A673 (cell line): ENCODE measurements around the gene SPG11. TPM values are rescaled to one million over a fixed set of nuclear protein-coding genes. Genes with fewer than 3 reads are reported as not detected.
"Not testable (repeated sequence)": the region's sequence is repeated elsewhere in the genome, so short reads cannot be mapped to it uniquely, and the experiment has no call there.

Source experiments
- BruUV-seq: library from RNA; stranded (reverse); fragments of 400-500 nt; replicated peaks from 2 replicates; lab custom pipeline; 2021; lab: Mats Ljungman, UMichigan
- CTCF ChIA-PET: fragments of 300-600 bp; sonication (Branson Sonifier 250); formaldehyde crosslinking; loops from one replicate; lab custom pipeline; 2022; ENCODE audit warnings: antibody characterized with exemption; lab: Charles Lee
- POLR2A ChIA-PET: fragments of 300-600 bp; sonication (Branson Sonifier 250); formaldehyde crosslinking; loops from one replicate; lab custom pipeline; 2022; ENCODE audit warnings: antibody characterized with exemption; ENCODE audit not compliant: low non-redundant PET; lab: Charles Lee
- DNase-seq: peaks from one replicate; pipeline ENCODE4 v3.0.0-alpha.2; 2015; ENCODE audit warnings: low spot score
- H3K27ac ChIP-seq: fragments of 200-600 bp; sonication (generic); 2 replicates; pipeline ENCODE4 v1.5.1; 2016; ENCODE audit warnings: mixed run types, low read depth, mild to moderate bottlenecking, mixed read lengths, antibody characterized with exemption, low read length; ENCODE audit not compliant: poor library complexity, severe bottlenecking
- H3K27me3 ChIP-seq: fragments of 200-600 bp; sonication (generic); replicated peaks from 2 replicates; pipeline ENCODE4 v1.6.1; 2017; ENCODE audit warnings: mixed run types, low read depth, mild to moderate bottlenecking, mixed read lengths, antibody characterized with exemption, low read length; ENCODE audit not compliant: insufficient read depth, poor library complexity
- H3K36me3 ChIP-seq: fragments of 200-600 bp; sonication (generic); 2 replicates; pipeline ENCODE4 v1.6.1; 2016; ENCODE audit warnings: mixed run types, mild to moderate bottlenecking, mixed read lengths, antibody characterized with exemption, low read length; ENCODE audit not compliant: insufficient read depth, poor library complexity, severe bottlenecking
- H3K4me1 ChIP-seq: fragments of 200-600 bp; sonication (generic); 2 replicates; pipeline ENCODE4 v1.6.1; 2017; ENCODE audit warnings: mixed run types, mild to moderate bottlenecking, mixed read lengths, antibody characterized with exemption, low read length; ENCODE audit not compliant: insufficient read depth, poor library complexity, severe bottlenecking
- H3K4me3 ChIP-seq: fragments of 200-600 bp; sonication (generic); 2 replicates; pipeline ENCODE4 v1.5.1; 2016; ENCODE audit warnings: low read depth, mixed run types, mild to moderate bottlenecking, mixed read lengths, low read length; ENCODE audit not compliant: poor library complexity, severe bottlenecking
- H3K9me3 ChIP-seq: fragments of 200-600 bp; sonication (generic); 2 replicates; pipeline ENCODE4 v1.6.1; 2016; ENCODE audit warnings: mixed run types, low read depth, mild to moderate bottlenecking, mixed read lengths, antibody characterized with exemption, low read length; ENCODE audit not compliant: poor library complexity, severe bottlenecking
- CTCF ChIP-seq: fragments of 300-800, 200-600 bp; sonication (generic); conservative IDR thresholded peaks from 2 replicates; pipeline ENCODE4 v1.5.1; 2017; ENCODE audit warnings: low read depth, mild to moderate bottlenecking, antibody characterized with exemption, low read length, moderate library complexity, mixed read lengths
- EZH2 ChIP-seq: fragments of 200-600 bp; sonication (generic); IDR thresholded peaks from 2 replicates; pipeline ENCODE4 v1.6.1; 2017; ENCODE audit warnings: borderline replicate concordance, low read depth, mild to moderate bottlenecking, mixed read lengths, antibody characterized with exemption, low read length; ENCODE audit not compliant: poor library complexity, severe bottlenecking
- intact Hi-C: fragments of 100-400 bp; cut with micrococcal nuclease; formaldehyde crosslinking; loops from one replicate; pipeline ENCODE4 v1.10.0; 2022; ENCODE audit not compliant: unreplicated experiment
- total RNA-seq: library from RNA; stranded (reverse); gene quantifications from 2 replicates; pipeline ENCODE4 v1.2.3, GENCODE V29; 2021

Gene SPG11
- total RNA-seq, 1 experiment from 2014 or later = 55.4 TPM

GRCh38 chr15:44566155-44566540 is 97.3 kb downstream of the SPG11 start:
- intact Hi-C loops = no loop called here
- CTCF ChIA-PET = no interaction called here
- TF ChIP-seq CTCF (no peak), EZH2 (no peak)
- H3K27ac ChIP-seq = no peak overlapping the region
- POLR2A ChIA-PET = no interaction called here
- H3K4me1 ChIP-seq = no peaks in the 10 kb centered on the region
- peaks cover 60% of the 10 kb centered on the region for H3K36me3 ChIP-seq
- H3K9me3 ChIP-seq = peaks cover 17% of the 10 kb centered on the region
- H3K27me3 ChIP-seq = no peaks in the 10 kb centered on the region
- no TSS peak for BruUV-seq
- no peak overlapping the region for H3K4me3 ChIP-seq
- no peak for DNase-seq

GRCh38 chr15:44565387-44566154 is 97.9 kb downstream of the SPG11 start:
- no TSS peak for BruUV-seq
- Histone ChIP-seq H3K27me3 (no peaks in the 10 kb centered on the region), H3K9me3 (peaks cover 17% of the 10 kb centered on the region), H3K27ac (no peak overlapping the region), H3K4me3 (no peak overlapping the region), H3K36me3 (peaks cover 66% of the 10 kb centered on the region), H3K4me1 (no peaks in the 10 kb centered on the region)
- POLR2A ChIA-PET = no interaction called here
- no peak for DNase-seq
- CTCF ChIA-PET = no interaction called here
- no peak for TF ChIP-seq EZH2
- no peak for TF ChIP-seq CTCF
- intact Hi-C loops = no loop called here

GRCh38 chr15:44560926-44561325 is 102.5 kb downstream of the SPG11 start:
- H3K36me3 ChIP-seq = peaks cover 97% of the 10 kb centered on the region
- CTCF ChIA-PET, BruUV-seq: not testable (repeated sequence)

More at GRCh38 chr15:44560926-44561325, 102.5 kb downstream of the SPG11 start:
- H3K4me1 ChIP-seq, H3K4me3 ChIP-seq, H3K27me3 ChIP-seq, POLR2A ChIA-PET, H3K27ac ChIP-seq, intact Hi-C loops, DNase-seq: not testable (repeated sequence)
- peaks cover 17% of the 10 kb centered on the region for H3K9me3 ChIP-seq
